IMR-90 (cell line): Measurements from ENCODE around the gene FRMPD4.

Source experiments
- BHLHE40 ChIP-seq: fragments of 150-350 bp; IDR thresholded peaks from 2 replicates; pipeline ENCODE4 v1.6.1; 2016; ENCODE audit warnings: mild to moderate bottlenecking, low read depth, low read length
- CEBPB ChIP-seq: IDR thresholded peaks from 2 replicates; pipeline ENCODE4 v1.6.1; 2012; ENCODE audit warnings: low read depth, low read length, improper control_type of control experiment
- CTCF ChIP-seq: conservative IDR thresholded peaks from 2 replicates; pipeline ENCODE4 v1.5.1; 2012; ENCODE audit warnings: mild to moderate bottlenecking, low read depth, low read length, improper control_type of control experiment
- ELK1 ChIP-seq: fragments of 150-350 bp; IDR thresholded peaks from 2 replicates; pipeline ENCODE4 v1.6.1; 2016; ENCODE audit warnings: low read depth, mild to moderate bottlenecking, low read length, moderate library complexity, borderline replicate concordance
- MAZ ChIP-seq: IDR thresholded peaks from 2 replicates; pipeline ENCODE4 v1.6.1; 2012; ENCODE audit warnings: low read depth, mild to moderate bottlenecking, low read length, improper control_type of control experiment, moderate library complexity, borderline replicate concordance
- MXI1 ChIP-seq: IDR thresholded peaks from 2 replicates; pipeline ENCODE4 v1.6.1; 2012; ENCODE audit warnings: low read depth, mild to moderate bottlenecking, low read length, moderate library complexity, borderline replicate concordance
- POLR2A ChIP-seq: IDR thresholded peaks from 2 replicates; pipeline ENCODE4 v1.6.1; 2012; ENCODE audit warnings: mild to moderate bottlenecking, low read depth, low read length
- RAD21 ChIP-seq: IDR thresholded peaks from 2 replicates; pipeline ENCODE4 v1.6.1; 2012; ENCODE audit warnings: low read length, improper control_type of control experiment
- SMC3 ChIP-seq: fragments of 150-350 bp; IDR thresholded peaks from 2 replicates; pipeline ENCODE4 v1.6.1; 2016; ENCODE audit warnings: low read depth, mild to moderate bottlenecking, antibody characterized with exemption, low read length, moderate library complexity

GRCh38 chrX:12322031-12322430 lies 183.8 kb downstream of the FRMPD4 start:
- TF ChIP-seq CTCF (no peak), POLR2A (no peak), BHLHE40 (no peak), CEBPB (no peak), MAZ (no peak), RAD21 (no peak), SMC3 (no peak), ELK1 (no peak), MXI1 (no peak)
